Upper lobe of left lung (tissue), 6 donors: ENCODE results near the gene SMAP2. TPM values are rescaled to one million over a fixed set of nuclear protein-coding genes. Genes with fewer than 3 reads are reported as not detected.
A peak's percentile ranks its signal among the peaks of the same experiment; 100 is the strongest.
"Not testable (repeated sequence)": the region's sequence is repeated elsewhere in the genome, so short reads cannot be mapped to it uniquely, and the experiment has no call there.

Experiments
- ATAC-seq, 2 donors: fragments of 200-7000 bp; cut with Tn5 transposase; one replicate each; pipeline ENCODE4 v1.9.1; 2022; ENCODE audit warnings: mild to moderate bottlenecking in 2 of 2, moderate library complexity in 2 of 2; ENCODE audit not compliant: low FRiP score in 2 of 2
- DNase-seq, 2 donors: peaks; one replicate each; pipeline ENCODE4 v3.0.0-alpha.2; 2019 to 2020
- H3K27ac ChIP-seq, 4 donors: fragments of 200-600 bp; sonication (generic); one replicate each; pipeline ENCODE4 v1.5.1; 2016 to 2019
- H3K27me3 ChIP-seq, 4 donors: fragments of 200-600 bp; sonication (generic); one replicate each; pipeline ENCODE4 v1.5.1; 2017 to 2019
- H3K36me3 ChIP-seq, 4 donors: fragments of 200-600 bp; sonication (generic); one replicate each; pipeline ENCODE4 v1.5.1; 2016 to 2019
- H3K4me1 ChIP-seq, 4 donors: fragments of 200-600 bp; sonication (generic); one replicate each; pipeline ENCODE4 v1.5.1; 2018 to 2019
- H3K4me3 ChIP-seq, 4 donors: fragments of 200-600 bp; sonication (generic); one replicate each; pipeline ENCODE4 v1.5.1; 2017 to 2019; ENCODE audit warnings: mild to moderate bottlenecking in 2 of 4, moderate library complexity in 1 of 4
- H3K9me3 ChIP-seq, 4 donors: fragments of 200-600 bp; sonication (generic); one replicate each; pipeline ENCODE4 v1.5.1; 2018 to 2019
- CTCF ChIP-seq, 6 experiments: fragments of 450-650 bp in 4 of 6; fragments of 200-600 bp in 2 of 6; sonication (generic) in 2 of 6; IDR thresholded peaks; one replicate each; pipeline ENCODE4 v1.5.1; 2016 to 2019; ENCODE audit warnings: antibody characterized with exemption in 6 of 6
- EP300 ChIP-seq, 4 donors: sonication (generic); formaldehyde crosslinking; IDR thresholded peaks; one replicate each; pipeline ENCODE4 v1.5.1; 2017; ENCODE audit warnings: antibody characterized with exemption in 4 of 4, control low read depth in 2 of 4
- POLR2A ChIP-seq, 4 donors: fragments of 450-650 bp; IDR thresholded peaks; one replicate each; pipeline ENCODE4 v1.5.1; 2016 to 2017; ENCODE audit warnings: antibody characterized with exemption in 4 of 4, mild to moderate bottlenecking in 2 of 4
- POLR2AphosphoS5 ChIP-seq, 2 donors: sonication (generic); formaldehyde crosslinking; IDR thresholded peaks; one replicate each; pipeline ENCODE4 v1.5.1; 2017; ENCODE audit warnings: antibody characterized with exemption in 2 of 2
- WGBS, 2 donors: methylation state at CpG; one replicate each; pipeline ENCODE4 v1.1.5; 2017 to 2018; 5-methylcytosine and 5-hydroxymethylcytosine counted together
- total RNA-seq, 6 donors: library from RNA; depleted of rRNA in 4 of 6; stranded (reverse); fragments of >200 nt in 4 of 6; gene quantifications; one replicate each; pipeline versions ENCODE4 v1.1.0 to v1.2.1, GENCODE V29; 2016 to 2021
- donor health status: DM: no; HTN: no; CAD: no; lungs with moderate emphysema.
- donor health status: DM: no; HTN: yes; CAD: no; lungs with severe emphysema.

SMAP2 gene
- total RNA-seq, 6 donors from 2014 or later: 68.7 to 95.3 (median 72.2) TPM

DNA sequence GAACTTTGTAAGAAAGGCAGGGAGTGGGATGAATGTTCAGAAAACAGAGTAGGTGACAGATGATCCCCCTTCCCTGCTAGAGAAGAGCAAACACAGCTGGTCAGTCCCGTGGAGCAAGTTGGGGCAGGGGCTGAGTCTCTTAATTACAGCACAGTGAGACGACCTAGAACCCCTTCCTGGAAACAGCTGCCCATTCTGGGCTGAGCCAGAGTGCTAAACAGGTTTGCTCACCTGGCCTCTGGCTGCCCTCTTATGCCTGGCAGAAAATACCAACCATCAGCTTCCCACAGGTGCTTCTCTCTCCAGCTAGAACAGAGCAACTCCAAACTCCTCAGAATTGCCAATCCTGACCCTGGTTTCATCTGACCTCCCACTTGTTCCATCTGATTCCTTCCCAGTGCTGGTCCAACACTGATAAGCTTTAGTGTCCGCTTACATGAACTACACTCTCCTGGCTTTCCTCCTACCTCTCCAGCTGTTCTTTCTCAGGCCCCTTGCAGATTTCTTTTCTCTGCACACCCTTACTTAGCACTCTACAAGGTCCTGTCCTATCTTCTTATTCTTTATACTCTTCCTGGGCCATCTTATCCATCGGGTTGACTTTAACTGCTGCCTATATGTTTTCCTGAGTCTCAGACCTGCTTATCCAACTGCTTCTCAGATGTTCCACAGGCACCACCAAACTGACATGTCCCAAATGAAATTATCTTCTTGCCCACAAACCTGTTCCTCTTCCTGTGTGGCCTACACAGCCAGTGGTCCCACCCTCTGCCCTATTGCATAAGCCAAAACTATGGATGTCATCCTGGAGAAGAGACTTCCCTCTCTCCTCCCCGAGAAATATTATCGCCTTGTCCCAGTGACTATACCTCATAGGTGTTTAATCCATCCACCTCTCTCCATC lies 33.9 kb upstream of the SMAP2 start:
- H3K4me3 ChIP-seq: peak overlapping the region in 2 of 4 donors; percentile 7 to 27
- WGBS, 2 donors: 40 to 60% methylated on average over 5 to 6 of the region's 6 CpGs
- DNase-seq (peak in 1 of 2 donors; percentile 53), ATAC-seq (peak in 1 of 2 donors; percentile 45)
- peaks cover 0 to 15% (median 8%) of the 10 kb centered on the region in 4 donors for H3K4me1 ChIP-seq
- peak overlapping the region; percentile 71 to 85 (median 76) for H3K27ac ChIP-seq
- H3K27me3 ChIP-seq: no peaks in the 10 kb centered on the region
- no peaks in the 10 kb centered on the region for H3K9me3 ChIP-seq
- peak in 1 of 2 donors; percentile 24 for TF ChIP-seq POLR2AphosphoS5 (IDR thresholded peaks at IDR 0.05)
- peak in 1 of 4 donors; percentile 35 for TF ChIP-seq POLR2A (IDR thresholded peaks at IDR 0.05)
- TF ChIP-seq CTCF (IDR thresholded peaks at IDR 0.05): no peak
- no peak for TF ChIP-seq EP300 (IDR thresholded peaks at IDR 0.05)
- H3K36me3 ChIP-seq: no peaks in the 10 kb centered on the region

DNA sequence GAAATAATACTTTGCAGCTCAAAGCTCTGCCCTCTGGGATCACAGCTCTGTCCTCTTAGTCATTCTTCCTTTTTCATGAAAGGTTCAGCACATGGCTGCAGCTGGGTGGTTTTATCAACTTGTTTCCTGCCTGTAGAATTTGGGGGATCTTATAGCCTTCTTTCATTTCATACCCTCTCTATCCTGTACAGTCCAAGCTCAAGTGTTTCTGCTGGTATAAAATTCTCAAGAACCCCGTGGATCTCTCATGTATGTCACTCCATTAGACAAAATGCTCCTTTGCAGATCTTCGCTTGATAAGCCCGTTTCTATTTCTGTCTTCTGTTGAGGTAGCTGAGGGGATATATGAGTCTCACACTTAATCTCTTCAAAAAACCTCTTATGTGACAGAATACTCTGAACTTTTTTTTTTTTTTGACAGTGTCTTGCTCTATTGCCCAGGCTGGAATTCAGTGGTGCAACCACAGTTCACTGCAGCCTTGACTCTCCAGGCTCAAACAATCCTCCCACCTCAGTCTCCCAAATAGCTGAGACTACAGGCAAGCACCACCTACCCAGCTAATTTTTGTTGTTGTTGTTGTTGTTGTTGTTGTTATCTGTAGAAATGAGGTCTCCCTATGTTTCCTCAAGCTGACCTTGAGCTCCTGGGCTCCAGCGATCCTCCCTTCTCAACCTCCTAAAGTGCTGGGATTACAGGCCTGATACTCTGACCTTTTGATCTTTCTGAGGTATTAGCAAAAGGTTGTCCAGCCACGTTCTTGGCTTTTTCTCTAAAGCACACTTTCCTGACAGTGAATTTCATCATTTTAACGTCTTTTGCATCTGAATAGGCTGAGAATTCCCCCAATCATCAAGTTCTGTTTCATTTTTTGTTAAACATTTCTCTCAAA lies 31.8 kb upstream of the SMAP2 start:
- Histone ChIP-seq H3K27ac (peak overlapping the region in 3 of 4 donors; percentile 45 to 75 (median 73)), H3K4me1 (peaks cover 0 to 15% (median 8%) of the 10 kb centered on the region in 4 donors), H3K27me3 (no peaks in the 10 kb centered on the region), H3K9me3 (no peaks in the 10 kb centered on the region), H3K36me3 (no peaks in the 10 kb centered on the region), H3K4me3 (no peak overlapping the region)
- TF ChIP-seq POLR2A (IDR thresholded peaks at IDR 0.05) (no peak), POLR2AphosphoS5 (IDR thresholded peaks at IDR 0.05) (no peak), EP300 (IDR thresholded peaks at IDR 0.05) (no peak), CTCF (IDR thresholded peaks at IDR 0.05) (no peak)
- ATAC-seq (no peak), DNase-seq (no peak)
- 58 to 69% methylated on average over 6 of the region's 6 CpGs for WGBS, 2 donors

DNA sequence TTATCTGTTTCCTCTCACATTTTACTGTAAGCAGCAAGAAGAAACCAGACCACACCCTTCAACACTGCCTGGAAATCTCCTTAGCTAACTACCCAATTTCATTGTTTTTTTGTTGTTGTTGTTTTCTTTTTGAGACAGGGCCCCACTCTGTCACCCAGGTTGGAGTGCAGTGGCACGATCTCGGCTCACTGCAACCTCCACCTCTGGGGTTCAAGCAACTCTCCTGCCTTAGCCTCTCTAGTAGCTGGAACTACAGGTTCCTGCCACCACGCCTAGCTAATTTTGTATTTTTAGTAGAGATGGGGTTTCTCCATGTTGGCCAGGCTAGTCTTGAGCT lies 31.2 kb upstream of the SMAP2 start:
- ATAC-seq, H3K4me3 ChIP-seq, DNase-seq, H3K27me3 ChIP-seq, H3K9me3 ChIP-seq, H3K36me3 ChIP-seq: not testable (repeated sequence)
- TF ChIP-seq POLR2A (IDR thresholded peaks at IDR 0.05): peak in 1 of 4 donors; percentile 28
- 72 to 73% methylated on average over 3 of the region's 3 CpGs for WGBS, 2 donors
- Histone ChIP-seq H3K27ac (peak overlapping the region; percentile 4 to 75 (median 59)), H3K4me1 (peaks cover 0 to 15% (median 8%) of the 10 kb centered on the region in 4 donors)

DNA sequence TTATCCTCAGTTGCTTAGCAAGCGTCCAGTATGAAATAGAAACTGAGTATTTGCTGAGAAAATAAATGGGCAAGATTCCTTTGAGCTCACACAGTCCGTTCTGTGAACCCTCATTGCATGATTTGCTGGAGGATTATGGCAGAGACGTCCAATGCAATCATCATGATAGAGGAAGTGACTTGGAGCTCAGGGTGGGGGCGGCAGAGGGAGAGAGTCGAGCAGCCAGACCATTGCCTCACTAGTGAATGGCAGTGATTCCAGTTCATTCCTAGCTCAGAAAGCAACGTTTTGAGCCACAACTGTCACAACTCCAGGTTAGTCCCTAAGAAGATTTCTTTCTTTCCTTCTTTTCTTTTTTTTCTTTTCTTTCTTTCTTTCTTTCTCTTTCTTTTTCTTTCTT lies 28.9 kb upstream of the SMAP2 start:
- TF ChIP-seq POLR2AphosphoS5 (IDR thresholded peaks at IDR 0.05) (peak; percentile 45 to 61), EP300 (IDR thresholded peaks at IDR 0.05) (no peak), POLR2A (IDR thresholded peaks at IDR 0.05) (peak in 1 of 4 donors; percentile 72)
- Histone ChIP-seq H3K9me3 (no peaks in the 10 kb centered on the region), H3K27ac (peak overlapping the region in 2 of 4 donors; percentile 16 to 55), H3K4me1 (peaks cover 0 to 2% (median 0%) of the 10 kb centered on the region in 4 donors), H3K36me3 (no peaks in the 10 kb centered on the region), H3K27me3 (no peaks in the 10 kb centered on the region), H3K4me3 (peak overlapping the region in 1 of 4 donors; percentile 29)
- ATAC-seq (peak; percentile 78 to 91), DNase-seq (peak in 1 of 2 donors; percentile 72)
- 10 to 13% methylated on average over 6 of the region's 6 CpGs for whole genome bisulfite sequencing, 2 donors

- WGBS, 2 donors: 76 to 78% methylated on average over 2 of the region's 2 CpGs
- H3K27ac ChIP-seq: no peak overlapping the region
- TF ChIP-seq POLR2A (IDR thresholded peaks at IDR 0.05) (no peak), CTCF (IDR thresholded peaks at IDR 0.05) (no peak), POLR2AphosphoS5 (IDR thresholded peaks at IDR 0.05) (no peak), EP300 (IDR thresholded peaks at IDR 0.05) (no peak)
- no peaks in the 10 kb centered on the region for H3K4me1 ChIP-seq
- no peak overlapping the region for H3K4me3 ChIP-seq
- DNase-seq (no peak), ATAC-seq (no peak)
- H3K36me3 ChIP-seq: no peaks in the 10 kb centered on the region
- no peaks in the 10 kb centered on the region for H3K27me3 ChIP-seq
- H3K9me3 ChIP-seq: no peaks in the 10 kb centered on the region
Measured at GRCh38 chr1:40350391-40350790, 23.1 kb upstream of the SMAP2 start.
